ENCODE results near the gene FPR1. TPM values are rescaled to one million over a fixed set of nuclear protein-coding genes. Genes with fewer than 3 reads are reported as not detected.

FPR1 gene
- total RNA-seq, 2 experiments from 2014 or later = 1.2 to 1.9 TPM

GRCh38 chr19:51727349-51727880 lies 24.3 kb downstream of the FPR1 start:
- no peak for ATAC-seq (ENCODE audit: poor library complexity)
- CTCF ChIA-PET = no interaction called here
- peaks cover 5% of the 10 kb centered on the region for H3K9me3 Mint-ChIP-seq

GRCh38 chr19:51726049-51726448 lies 25.6 kb downstream of the FPR1 start:
- no peak for TF ChIP-seq CTCF (IDR thresholded peaks at IDR 0.05)
- Histone ChIP-seq H3K9me3 (ENCODE audit: control insufficient read depth in 1 of 2, insufficient read depth in 1 of 2, low read length in 2 of 2) (peaks cover 0 to 37% of the 10 kb centered on the region in 2 experiments), H3K36me3 (ENCODE audit: insufficient read depth, low read length) (no peaks in the 10 kb centered on the region), H3K27me3 (ENCODE audit: control insufficient read depth in 1 of 2, insufficient read depth in 2 of 2, low read length in 2 of 2) (peaks cover 20 to 21% of the 10 kb centered on the region in 2 experiments), H3K27ac (ENCODE audit: low read depth in 1 of 2, low read length in 2 of 2) (no peak overlapping the region), H3K4me3 (ENCODE audit: low read length) (no peak overlapping the region), H3K4me1 (ENCODE audit: insufficient read depth, low read length) (no peaks in the 10 kb centered on the region)
- Mint-ChIP-seq H3K9me3 (peaks cover 2% of the 10 kb centered on the region), H3K4me1 (ENCODE audit: low read depth) (no peaks in the 10 kb centered on the region), H3K36me3 (ENCODE audit: low read depth) (no peaks in the 10 kb centered on the region), H3K27ac (no peak overlapping the region), H3K4me3 (no peak overlapping the region), H3K27me3 (peaks cover 61% of the 10 kb centered on the region)
- ChIA-PET CTCF (no interaction called here), POLR2A (no interaction called here)
- ATAC-seq (ENCODE audit: poor library complexity) = no peak
- intact Hi-C loops (cut with DNase I, micrococcal nuclease) = no loop called here
- DNase-seq = no peak

More at GRCh38 chr19:51727349-51727880, 24.3 kb downstream of the FPR1 start:
- intact Hi-C loops (cut with DNase I, micrococcal nuclease) = no loop called here
- Mint-ChIP-seq H3K27ac (no peak overlapping the region), H3K36me3 (ENCODE audit: low read depth) (no peaks in the 10 kb centered on the region), H3K4me1 (ENCODE audit: low read depth) (no peaks in the 10 kb centered on the region), H3K27me3 (peaks cover 62% of the 10 kb centered on the region), H3K4me3 (no peak overlapping the region)
- Histone ChIP-seq H3K4me3 (ENCODE audit: low read length) (no peak overlapping the region), H3K27me3 (ENCODE audit: control insufficient read depth in 1 of 2, insufficient read depth in 2 of 2, low read length in 2 of 2) (peaks cover 20% of the 10 kb centered on the region in 2 experiments), H3K27ac (ENCODE audit: low read depth in 1 of 2, low read length in 2 of 2) (no peak overlapping the region), H3K9me3 (ENCODE audit: control insufficient read depth in 1 of 2, insufficient read depth in 1 of 2, low read length in 2 of 2) (peaks cover 0 to 47% of the 10 kb centered on the region in 2 experiments), H3K4me1 (ENCODE audit: insufficient read depth, low read length) (no peaks in the 10 kb centered on the region), H3K36me3 (ENCODE audit: insufficient read depth, low read length) (no peaks in the 10 kb centered on the region)
- TF ChIP-seq CTCF (IDR thresholded peaks at IDR 0.05) = no peak
- POLR2A ChIA-PET = no interaction called here
- DNase-seq = no peak

GRCh38 chr19:51724543-51724942 lies 27.1 kb downstream of the FPR1 start:
- H3K4me3 Mint-ChIP-seq = no peak overlapping the region

More at GRCh38 chr19:51724543-51724942, 27.1 kb downstream of the FPR1 start:
- intact Hi-C loops (cut with DNase I, micrococcal nuclease) = no loop called here
- no peak for TF ChIP-seq CTCF (IDR thresholded peaks at IDR 0.05)
- Histone ChIP-seq H3K4me1 (ENCODE audit: insufficient read depth, low read length) (no peaks in the 10 kb centered on the region), H3K27me3 (ENCODE audit: control insufficient read depth in 1 of 2, insufficient read depth in 2 of 2, low read length in 2 of 2) (peaks cover 33 to 36% of the 10 kb centered on the region in 2 experiments), H3K4me3 (ENCODE audit: low read length) (no peak overlapping the region), H3K27ac (ENCODE audit: low read depth in 1 of 2, low read length in 2 of 2) (no peak overlapping the region), H3K9me3 (ENCODE audit: control insufficient read depth in 1 of 2, insufficient read depth in 1 of 2, low read length in 2 of 2) (peaks cover 0 to 27% of the 10 kb centered on the region in 2 experiments), H3K36me3 (ENCODE audit: insufficient read depth, low read length) (no peaks in the 10 kb centered on the region)
- POLR2A ChIA-PET = no interaction called here
- ATAC-seq (ENCODE audit: poor library complexity) (no peak), DNase-seq (no peak)
- CTCF ChIA-PET = no interaction called here
- Mint-ChIP-seq H3K36me3 (ENCODE audit: low read depth) (no peaks in the 10 kb centered on the region), H3K27me3 (peaks cover 73% of the 10 kb centered on the region), H3K27ac (no peak overlapping the region), H3K9me3 (no peaks in the 10 kb centered on the region), H3K4me1 (ENCODE audit: low read depth) (no peaks in the 10 kb centered on the region)
